NCI-H526 treated with DMSO at 0.1 percent for 48 hours (cell line): ENCODE results near the gene METTL23.

Source experiments
- DNase-seq: peaks from one replicate; lab custom pipeline; 2025; lab: John Stamatoyannopoulos, UW

Gene METTL23, protein sequence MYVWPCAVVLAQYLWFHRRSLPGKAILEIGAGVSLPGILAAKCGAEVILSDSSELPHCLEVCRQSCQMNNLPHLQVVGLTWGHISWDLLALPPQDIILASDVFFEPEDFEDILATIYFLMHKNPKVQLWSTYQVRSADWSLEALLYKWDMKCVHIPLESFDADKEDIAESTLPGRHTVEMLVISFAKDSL

DNA sequence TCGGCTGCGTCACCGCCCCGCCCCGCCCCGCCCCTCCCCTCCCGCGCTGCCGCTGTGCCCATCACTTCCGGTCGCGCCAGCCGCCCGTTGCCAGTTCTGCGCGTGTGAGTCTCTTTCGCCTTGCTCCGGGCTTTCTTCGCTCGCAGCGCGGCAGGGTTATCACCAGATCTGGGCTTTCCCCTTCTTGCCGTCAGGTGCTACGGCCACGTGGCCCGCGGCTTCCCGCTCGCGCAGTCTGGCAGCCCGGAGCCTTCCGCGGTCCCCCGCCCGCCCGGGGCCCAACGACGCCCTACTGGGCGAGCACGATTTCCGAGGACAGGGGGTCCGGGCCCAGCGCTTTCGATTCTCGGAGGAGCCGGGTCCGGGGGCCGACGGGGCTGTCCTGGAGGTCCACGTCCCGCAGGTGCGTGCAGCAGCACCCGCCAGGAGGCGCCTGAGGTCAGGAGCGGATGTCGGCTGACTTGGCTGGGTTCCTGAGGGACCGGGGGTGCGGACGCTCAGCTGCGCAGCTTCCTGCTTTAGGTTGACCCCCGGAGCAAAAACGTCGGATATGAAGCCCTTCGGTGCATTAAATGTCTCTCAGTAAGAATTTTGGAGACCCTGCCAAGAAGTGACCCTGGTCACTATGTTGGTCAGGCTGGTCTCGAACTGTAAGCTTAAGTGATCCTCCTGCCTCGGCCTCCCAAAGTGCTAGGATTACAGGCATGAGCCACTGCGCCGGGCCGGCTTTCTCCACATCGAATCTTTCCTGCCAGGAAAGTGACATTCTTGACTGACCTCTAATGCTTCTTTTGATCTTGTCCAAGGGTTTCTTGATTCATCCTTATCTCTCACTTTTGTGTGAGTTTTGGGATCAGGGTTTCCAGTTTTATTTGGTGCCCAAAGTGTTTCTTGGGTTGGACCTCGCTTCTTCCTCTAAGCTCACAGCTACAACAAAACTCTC is at the start of gene METTL23:
Gene METTL23 (plus strand): TSS at position 64 of the 943 bp plus-strand sequence. CDS start 2,872 bp downstream, outside the sequence.
- DNase-seq = no peak

DNA sequence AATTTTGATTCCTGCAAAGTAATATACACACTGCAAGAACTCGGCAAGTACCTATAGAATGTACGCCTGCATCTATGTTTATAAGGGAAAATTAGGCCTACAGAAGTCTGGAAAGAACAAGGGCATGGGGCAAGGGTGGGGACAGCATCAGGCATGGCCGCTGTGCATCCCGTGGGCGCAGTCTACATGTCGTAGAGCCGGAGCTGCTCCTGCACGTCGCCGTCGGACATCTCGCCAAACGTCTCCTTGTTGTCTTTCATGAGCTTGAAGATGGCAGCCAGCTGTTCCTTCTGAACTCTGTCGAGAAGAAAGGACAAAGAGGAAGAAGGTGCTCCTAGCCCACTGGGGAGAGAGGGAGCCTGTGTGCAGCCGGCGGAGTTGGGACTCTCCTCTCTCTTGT is 49.2 kb upstream of the METTL23 start:
- no peak for DNase-seq

DNA sequence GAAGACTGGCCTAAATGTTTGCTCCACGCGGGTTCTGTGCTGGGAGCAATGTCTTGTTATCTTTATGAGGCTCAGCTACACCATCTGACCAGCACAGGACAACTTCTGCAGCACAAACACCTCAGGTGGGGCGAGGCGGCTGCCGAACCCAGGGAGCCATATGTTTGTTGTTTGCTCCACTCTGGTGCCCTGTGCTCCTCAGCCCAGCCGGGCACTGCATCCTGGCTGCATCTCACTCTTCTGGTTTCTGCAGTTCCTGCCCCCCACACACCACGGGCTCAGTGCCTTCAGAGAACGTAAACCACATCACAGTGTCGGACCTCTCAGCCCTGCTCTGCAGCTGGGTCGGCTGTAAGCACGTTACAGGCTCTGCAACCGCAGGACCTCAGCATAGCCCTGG is 48.3 kb upstream of the METTL23 start:
- no peak for DNase-seq

DNA sequence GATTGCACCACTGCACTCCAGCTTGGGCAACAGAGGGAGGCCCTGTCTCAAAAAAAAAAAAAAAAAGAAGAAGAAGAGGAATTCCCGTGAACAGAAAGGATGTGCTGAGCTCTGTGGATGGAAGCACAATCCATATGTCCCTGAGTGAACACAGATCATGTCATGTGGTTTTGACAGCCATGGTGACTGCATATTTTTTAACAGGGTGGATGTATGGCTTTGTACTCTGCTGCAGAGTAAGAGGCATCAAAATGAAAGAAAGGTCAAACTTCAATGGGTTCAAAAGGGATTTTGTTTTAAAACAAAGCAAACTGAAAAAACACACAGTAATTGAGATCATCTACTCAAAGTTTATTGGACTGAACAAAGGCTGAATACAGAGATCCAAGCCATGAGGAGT is 47.4 kb upstream of the METTL23 start:
- DNase-seq = no peak

DNA sequence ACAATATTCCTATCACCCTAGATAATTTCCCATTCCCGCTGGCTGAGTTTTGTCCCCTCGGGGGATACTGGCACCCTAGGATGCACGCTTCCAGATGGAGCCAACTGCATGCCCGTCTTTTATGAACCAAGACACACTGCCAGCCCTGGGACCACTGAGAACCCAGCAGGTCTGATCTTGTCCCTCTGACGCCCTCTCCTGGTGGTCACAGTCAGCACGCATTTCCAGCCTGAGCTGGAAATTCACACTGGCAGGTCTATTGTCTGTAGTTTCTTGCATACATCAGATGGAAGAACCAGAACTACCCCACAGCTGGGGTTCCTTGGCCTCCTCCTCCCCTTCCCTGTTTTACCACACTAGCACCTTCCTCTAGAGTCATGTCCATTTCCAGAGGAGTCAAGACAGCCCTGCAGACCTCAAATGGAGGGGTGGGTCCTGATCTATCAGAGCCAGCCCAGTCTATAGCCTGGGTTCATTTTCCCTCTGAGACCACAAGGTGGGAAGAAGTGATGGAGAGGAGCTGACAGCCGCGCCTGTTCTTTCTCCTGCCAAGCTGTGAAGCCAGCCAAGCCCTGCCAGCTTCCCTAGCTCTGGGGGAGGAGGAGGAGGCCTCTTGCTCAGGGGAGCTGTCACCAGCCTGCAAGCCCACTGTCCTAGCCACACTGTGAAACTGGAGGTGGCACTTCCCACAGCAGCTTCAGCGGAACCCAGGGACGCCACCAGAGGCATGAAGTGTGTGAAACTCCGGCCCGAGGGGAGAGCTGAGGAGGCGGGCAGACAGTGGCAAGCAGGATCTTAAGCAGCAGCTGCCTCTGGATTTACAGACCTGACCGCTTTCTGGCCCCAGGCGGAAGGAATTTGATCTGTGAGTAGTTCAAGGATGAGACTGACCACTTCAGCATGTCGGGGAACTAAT is 45.2 kb upstream of the METTL23 start:
- peak; percentile 46 for DNase-seq

DNA sequence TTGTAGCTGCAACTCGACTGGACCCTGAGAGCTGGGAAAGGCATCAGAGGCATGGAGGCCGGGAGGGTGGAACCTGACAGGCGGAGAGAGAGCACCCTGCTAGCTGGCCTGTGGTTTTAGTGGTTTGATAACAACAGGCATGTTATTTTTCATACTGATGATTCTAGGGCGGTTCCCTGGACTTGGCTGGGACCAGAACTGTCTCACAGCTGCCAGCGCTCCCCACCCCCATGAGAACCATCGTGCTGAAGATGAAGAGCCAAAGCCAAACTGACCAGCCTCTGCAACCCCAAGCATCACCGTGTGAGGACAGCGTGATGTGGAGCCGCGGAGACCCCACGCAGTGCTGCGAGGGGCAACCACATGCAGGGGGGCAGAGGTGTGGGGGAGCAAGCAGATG is 44.3 kb upstream of the METTL23 start:
- DNase-seq = no peak

DNA sequence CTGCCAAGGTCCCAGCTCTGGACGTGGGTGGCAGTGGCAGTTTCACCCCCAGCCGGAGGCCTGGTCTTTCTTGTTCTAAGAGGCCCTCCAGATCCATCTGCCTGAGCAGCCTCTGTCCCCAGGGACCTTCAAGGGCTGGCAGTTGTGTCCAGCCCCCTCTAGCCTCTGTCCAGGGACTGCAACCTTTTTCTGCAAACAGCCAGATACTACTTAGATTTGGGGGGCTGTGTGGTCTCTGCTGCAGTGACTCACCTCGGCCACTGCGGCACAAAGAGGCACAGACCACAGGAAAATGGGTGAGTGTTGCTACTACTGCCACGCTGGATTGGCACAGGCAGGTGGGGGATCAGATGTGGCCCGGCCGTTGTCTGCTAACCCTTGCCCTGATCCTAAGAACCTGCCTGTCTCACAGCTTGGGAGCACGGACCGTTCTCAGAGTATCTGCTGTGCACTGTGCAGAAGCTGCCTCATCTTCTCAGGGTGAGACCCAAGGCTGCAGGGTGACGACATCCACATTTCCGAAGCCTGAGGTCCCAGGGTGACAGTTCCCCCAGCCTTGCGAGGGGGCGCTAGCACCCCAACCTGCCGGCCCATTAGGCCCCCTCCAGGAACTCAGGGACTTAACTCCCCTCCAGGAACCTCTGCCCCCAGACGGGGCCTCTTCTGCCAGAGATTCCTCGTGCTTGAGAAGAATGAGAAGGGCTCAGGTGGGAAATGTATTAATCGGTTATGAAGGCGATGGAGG is 43.5 kb upstream of the METTL23 start:
- no peak for DNase-seq

DNA sequence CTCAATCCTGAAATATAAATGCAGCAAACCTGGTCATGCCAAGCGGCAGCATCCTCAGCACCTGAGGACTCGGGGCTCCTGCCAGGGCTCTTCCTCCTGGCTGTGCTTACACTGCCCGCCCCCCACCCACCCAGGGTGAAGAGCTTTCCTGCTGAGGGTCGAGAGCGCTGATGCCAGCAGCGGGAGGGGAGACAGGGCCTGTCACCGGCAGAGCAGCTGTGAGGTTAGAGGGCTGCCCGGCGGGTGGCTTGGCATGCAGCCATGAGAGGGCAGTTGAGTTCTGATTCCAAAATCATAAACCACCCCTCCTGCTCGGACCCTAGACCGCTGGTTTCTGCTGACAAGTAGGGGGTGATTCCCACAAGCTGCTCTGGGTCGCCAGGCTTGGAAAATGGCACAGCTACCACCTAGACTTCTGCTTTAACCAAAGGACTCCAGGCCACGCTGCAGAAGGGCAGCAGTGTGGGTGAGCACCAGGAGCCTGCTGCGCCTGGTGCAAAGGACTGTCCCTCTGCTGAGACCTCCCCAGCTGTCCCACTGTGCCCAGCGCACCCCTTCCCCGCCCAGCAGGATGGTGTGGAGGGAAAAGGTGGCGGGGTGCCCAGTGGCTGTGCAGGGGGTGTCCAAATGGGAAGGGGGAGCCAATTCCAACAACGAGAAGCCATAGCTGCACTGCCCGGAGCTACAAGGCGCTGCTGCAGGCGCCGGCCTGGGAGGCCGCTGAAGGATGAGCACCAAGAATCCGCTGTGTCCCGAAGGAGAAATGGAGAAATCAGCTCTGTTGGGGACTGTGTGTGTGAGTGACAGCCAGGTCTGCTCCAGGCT is 42.5 kb upstream of the METTL23 start:
- no peak for DNase-seq

DNA sequence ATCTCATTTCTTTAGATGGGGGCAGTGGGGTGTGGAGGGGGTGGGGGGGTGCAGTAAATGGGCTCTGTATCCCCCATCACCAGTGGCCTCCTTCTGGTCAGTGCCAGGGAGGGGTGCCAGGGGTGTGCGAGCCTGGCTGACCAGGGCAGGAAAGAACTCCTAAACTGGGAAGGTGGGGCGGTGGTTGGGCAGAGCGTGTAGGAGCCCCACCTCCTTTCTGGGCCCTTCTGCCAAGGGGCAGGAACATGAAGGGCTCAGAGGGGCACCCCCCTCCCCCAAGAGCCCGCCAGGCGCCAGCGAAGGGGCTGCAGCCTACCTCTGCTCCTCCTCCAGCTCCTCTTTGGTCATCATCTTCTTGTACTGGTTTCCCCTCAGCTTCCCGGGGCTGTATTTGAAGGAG is 41.9 kb upstream of the METTL23 start:
- no peak for DNase-seq

DNA sequence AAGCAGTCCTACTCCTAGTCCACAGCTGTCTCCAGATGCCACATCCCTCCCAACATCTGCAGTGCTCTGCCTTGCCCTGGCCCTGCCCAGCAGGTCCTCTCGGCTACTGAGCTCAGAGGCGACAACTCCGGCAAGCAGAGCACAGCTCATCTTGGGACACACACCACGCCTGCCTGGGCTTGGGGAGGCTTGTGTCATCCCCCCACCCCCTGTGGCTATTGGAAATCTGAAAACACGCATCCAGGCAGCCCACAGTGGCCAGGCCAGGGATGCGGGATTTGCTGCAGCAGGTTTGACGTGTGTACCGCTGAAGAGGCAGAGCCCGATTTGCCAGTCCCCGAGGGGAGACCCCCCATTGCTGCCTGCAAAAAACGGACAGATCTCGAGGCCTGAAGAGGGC is 41.3 kb upstream of the METTL23 start:
- DNase-seq = no peak

DNA sequence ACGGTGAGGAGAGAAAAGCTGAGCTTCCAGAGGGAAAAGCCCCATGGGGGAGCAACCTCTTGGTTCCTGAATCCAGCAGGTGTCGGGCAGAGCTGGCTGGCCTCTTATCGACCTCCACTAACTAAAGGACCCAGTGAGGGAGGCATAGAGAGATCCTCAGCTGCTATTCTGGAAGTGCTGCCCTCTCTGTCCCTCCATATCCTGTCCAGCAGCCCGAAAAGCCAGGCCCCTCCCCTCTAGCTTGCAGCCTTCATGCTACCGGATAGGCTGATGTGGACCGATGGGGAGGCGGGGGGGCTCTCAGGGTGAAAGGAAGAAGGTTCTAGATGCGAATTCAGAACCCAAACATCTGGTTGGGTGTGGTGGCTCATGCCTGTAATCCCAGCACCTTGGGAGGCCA is 40.8 kb upstream of the METTL23 start:
- no peak for DNase-seq

DNA sequence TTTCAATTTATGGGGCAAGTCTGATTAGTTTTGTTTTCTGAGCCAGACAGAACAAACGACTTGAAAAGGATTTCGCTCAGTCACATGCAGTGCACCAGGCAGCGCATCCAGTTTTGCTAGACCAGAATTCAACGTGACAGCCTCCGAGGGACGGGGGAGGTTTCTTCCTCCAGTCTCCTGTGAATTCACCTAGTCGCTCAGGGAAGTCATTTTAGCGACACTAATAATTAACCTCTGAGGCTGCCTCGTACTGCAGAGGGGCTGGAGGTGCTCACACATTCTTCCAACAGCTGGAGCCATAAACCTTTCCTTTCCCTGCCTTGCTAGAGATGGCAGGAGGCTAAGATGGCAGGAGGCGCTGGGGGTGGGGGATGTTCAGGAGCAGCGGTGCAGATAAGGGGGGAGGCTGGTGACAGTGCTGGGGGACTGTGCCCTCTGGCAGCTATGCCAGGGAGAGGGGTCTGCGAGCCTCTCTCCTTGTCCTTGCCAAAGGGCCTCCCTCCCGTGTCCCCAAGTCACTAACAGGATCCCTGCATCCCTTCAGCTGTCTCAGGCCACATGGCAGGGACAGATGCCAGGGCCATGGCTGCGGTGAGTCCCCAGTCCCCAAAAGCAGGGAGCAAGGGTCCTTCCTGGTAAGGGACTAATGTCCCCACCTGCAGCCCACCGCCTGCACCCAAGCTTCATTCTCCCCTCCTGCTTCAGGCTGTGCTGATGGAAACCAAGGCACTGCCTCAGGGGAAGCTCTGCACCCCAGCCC is 39.9 kb upstream of the METTL23 start:
- no peak for DNase-seq

DNA sequence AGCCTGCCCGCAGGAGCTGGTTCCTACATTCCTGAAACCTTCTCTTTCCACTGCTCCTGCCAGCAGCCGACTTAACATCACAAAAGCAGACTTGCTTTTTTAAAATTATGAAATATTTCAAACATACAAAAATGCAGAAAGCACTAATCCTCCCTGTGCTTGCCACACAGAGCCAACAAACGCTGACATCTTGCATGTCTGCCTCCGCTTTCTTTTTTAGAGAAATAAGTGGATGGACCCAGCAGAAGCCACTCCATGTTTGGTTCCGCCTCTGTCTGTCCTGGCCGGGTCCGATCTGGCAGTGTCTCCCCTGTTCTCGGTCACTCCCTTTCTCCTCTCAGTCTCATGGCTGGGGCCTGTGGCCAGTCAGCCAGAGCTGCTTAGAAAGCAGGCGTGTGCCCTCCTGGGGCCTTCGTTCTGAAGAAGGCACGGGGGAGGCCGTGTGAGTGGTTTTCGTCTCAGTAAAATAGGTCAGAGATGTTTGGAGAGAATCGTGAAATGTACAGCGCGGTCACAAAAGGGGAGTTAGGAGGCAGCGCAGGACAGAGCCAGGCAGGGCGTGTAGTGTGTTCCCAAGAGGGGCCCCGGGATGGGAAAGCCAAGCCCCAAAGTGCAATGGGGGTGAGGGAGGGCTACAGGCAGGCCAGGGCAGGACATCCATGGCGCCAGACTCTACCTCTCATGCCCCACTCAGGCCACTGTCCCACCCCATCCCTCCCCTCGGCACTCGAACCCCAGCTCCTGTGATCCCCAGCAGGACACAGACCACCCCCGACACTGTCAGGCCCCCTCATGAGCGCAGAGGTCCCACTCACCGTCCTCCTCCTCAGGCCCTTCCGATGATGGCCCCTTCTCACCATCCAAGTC is 39.1 kb upstream of the METTL23 start:
- no peak for DNase-seq

DNA sequence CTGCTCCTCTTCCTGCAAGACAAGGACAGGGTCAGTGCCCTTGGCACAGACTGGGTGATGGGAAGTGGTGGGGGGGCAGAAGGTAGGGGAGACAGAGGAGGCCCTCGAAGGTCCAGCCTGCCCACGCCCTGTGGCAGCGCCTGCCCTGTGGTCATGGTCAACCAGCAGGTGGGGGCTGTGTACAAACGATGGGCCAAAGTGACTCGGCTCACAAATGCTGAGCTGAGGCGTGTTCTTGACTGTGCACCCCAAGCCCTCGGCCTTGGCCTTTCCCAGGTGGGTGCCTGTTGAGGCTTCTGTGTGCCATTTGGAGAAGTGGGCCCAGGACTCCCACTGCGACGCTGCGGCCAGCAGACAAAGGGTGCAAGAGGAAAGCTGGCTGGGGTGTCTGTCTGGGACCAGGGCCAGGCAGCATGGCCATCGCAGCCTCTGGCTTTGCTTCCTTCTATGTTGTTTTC is 38.4 kb upstream of the METTL23 start:
- no peak for DNase-seq

DNA sequence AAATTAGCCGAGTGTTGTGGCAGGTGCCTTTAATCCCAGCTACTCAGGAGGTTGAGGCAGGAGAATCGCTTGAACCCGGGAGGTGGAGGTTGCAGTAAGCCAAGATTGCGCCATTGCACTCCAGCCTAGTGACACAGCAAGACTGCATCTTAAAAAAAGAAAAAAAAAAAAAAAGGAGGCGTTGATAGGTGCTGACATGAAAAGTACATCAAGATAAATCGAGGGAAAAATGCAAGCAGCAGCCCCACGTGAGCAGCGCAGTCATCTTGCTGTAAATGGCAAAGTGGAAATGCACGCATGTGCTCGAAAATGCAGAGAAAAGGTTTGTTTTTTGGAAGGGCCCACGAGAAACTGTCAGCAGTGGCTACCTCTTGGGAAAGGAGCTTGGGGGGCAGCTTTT is 36.8 kb upstream of the METTL23 start:
- no peak for DNase-seq

DNA sequence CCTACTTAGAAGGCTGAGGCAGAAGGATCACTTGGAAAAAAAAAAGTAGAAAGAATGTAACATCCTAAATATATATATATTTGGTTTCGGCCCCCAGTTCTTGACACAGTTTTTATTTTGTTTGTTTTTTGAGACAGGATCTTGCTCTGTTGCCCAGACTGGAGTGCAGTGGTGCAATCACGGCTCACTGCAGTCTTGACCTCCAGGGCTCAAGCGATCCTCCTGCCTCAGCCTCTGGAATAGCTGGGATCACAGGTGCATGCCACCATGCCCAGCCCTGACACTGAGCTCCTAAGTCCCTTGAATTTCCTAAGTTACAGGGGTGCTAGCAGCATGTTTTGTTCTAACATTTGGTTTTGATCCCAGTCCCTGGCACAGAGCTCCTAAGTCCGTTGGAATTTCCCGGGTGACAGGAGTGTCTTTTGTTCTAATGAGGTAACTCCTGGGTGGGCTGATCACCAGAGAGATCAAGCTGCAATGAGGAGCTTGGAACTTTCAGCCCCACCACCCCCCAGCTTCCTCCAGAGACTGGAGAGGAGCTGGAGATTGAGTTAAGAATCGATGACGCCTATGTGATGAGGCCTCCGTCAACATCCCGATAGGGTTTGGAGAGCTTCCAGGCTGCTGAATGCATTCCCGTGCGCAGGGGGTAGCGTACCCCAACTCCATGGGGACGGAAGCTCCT is 35.9 kb upstream of the METTL23 start:
- DNase-seq = no peak

DNA sequence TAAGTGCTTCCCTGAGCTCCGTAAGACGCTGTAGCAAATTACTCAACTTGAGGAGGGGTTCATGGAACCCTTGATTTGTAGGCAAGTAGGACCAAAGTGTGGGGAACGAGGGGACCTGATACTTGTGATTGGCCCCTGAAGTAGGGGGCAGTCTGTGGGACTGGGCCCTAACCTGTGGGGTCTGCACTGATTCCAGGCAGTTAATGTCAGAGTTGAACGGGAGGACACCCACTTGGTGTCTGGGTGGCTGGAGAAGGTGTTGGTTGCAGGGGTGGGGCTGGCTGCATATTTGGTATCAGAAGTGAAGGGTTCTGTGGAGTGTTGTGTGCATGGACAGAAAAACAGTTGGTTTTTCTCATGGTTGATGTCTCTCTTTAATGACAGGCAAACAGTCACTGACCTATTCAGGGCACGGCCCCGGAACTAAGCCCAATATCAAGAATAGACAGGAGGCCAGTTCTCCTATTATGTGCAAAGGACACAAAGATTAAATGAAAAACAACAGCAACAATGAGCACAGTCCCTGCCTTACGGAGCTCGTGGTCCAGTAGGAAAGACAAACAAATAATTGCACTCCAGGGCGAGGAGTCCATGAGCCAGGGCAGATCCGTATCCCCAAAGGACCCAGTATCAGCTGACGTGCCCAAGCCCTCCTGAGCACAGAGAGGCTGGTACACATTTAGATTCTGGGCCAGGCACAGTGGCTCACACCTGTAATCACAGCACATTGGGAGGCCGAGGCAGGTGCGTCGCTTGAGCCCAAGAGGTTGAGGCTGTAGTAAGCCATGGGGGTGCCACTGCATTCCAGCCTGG is 35.1 kb upstream of the METTL23 start:
- DNase-seq = no peak
